Ascending aorta (tissue), 2 donors: Measurements from ENCODE around the gene ENTREP3. TPM values are rescaled to one million over a fixed set of nuclear protein-coding genes. Genes with fewer than 3 reads are reported as not detected.
"Not testable (repeated sequence)": the region's sequence is repeated elsewhere in the genome, so short reads cannot be mapped to it uniquely, and the experiment has no call there.

Experiments
- DNase-seq, 2 donors: peaks; one replicate each; pipeline ENCODE4 v3.0.0-alpha.2; 2019; ENCODE audit warnings: low spot score in 2 of 2
- H3K27ac ChIP-seq, 2 donors: fragments of 200-600 bp; sonication (generic); one replicate each; pipeline ENCODE4 v1.5.1; 2016 to 2017; ENCODE audit warnings: mild to moderate bottlenecking in 1 of 2
- H3K27me3 ChIP-seq: fragments of 200-600 bp; sonication (generic); one replicate; pipeline ENCODE4 v1.5.1; 2017
- H3K36me3 ChIP-seq, 2 donors: fragments of 200-600 bp; sonication (generic); one replicate each; pipeline ENCODE4 v1.5.1; 2016
- H3K4me1 ChIP-seq, 2 donors: fragments of 200-600 bp; sonication (generic); one replicate each; pipeline ENCODE4 v1.5.1; 2016 to 2017; ENCODE audit warnings: mild to moderate bottlenecking in 1 of 2
- H3K4me3 ChIP-seq, 2 donors: fragments of 200-600 bp; sonication (generic); one replicate each; pipeline ENCODE4 v1.5.1; 2016 to 2017; ENCODE audit warnings: mild to moderate bottlenecking in 1 of 2
- H3K9me3 ChIP-seq, 2 donors: fragments of 200-600 bp; sonication (generic); one replicate each; pipeline ENCODE4 v1.5.1; 2016
- intact Hi-C: fragments of 100-400 bp; cut with DNase I; formaldehyde crosslinking; loops from one replicate; pipeline ENCODE4 v1.15.1; 2023
- total RNA-seq: library from RNA; depleted of rRNA; stranded (reverse); fragments of >200 nt; gene quantifications from one replicate; pipeline ENCODE4 v1.1.0, GENCODE V29; 2016
- TF ChIP-seq, protein P1 (sequence below), 3 experiments: fragments of 200-600 bp in 2 of 3; fragments of 450-650 bp in 1 of 3; sonication (generic) in 2 of 3; IDR thresholded peaks; one replicate each; pipeline ENCODE4 v1.5.1; 2016 to 2019; ENCODE audit warnings: antibody characterized with exemption in 3 of 3, mild to moderate bottlenecking in 1 of 3, moderate library complexity in 1 of 3

Gene ENTREP3
- total RNA-seq, 1 donor from 2014 or later, result 34.5 TPM

DNA sequence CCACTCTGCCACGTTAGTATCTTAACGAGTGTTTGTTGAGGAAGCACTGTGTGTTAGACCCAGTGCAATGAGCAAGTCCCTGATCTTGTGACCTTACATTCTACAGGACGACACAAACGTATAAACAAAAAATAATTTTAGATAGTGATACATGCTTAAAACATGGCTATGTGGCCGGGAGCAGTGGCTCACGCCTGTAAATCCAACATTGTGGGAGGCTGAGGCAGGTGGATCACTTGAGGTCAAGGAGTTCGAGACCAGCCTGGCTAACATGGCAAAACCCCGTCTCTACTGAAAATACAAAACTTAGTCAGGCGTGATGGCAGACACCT lies 27.2 kb downstream of the ENTREP3 start:
- Histone ChIP-seq H3K4me1 (peaks cover 3 to 38% of the 10 kb centered on the region in 2 donors), H3K4me3 (peak overlapping the region; percentile 65 to 67), H3K27me3 (no peaks in the 10 kb centered on the region), H3K27ac (peak overlapping the region; percentile 79 to 86), H3K36me3 (no peaks in the 10 kb centered on the region), H3K9me3 (no peaks in the 10 kb centered on the region)
- intact Hi-C loops, result no loop called here
- DNase-seq, result no peak
- TF ChIP-seq, protein P1, sequence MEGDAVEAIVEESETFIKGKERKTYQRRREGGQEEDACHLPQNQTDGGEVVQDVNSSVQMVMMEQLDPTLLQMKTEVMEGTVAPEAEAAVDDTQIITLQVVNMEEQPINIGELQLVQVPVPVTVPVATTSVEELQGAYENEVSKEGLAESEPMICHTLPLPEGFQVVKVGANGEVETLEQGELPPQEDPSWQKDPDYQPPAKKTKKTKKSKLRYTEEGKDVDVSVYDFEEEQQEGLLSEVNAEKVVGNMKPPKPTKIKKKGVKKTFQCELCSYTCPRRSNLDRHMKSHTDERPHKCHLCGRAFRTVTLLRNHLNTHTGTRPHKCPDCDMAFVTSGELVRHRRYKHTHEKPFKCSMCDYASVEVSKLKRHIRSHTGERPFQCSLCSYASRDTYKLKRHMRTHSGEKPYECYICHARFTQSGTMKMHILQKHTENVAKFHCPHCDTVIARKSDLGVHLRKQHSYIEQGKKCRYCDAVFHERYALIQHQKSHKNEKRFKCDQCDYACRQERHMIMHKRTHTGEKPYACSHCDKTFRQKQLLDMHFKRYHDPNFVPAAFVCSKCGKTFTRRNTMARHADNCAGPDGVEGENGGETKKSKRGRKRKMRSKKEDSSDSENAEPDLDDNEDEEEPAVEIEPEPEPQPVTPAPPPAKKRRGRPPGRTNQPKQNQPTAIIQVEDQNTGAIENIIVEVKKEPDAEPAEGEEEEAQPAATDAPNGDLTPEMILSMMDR (IDR thresholded peaks at IDR 0.05), result no peak

DNA sequence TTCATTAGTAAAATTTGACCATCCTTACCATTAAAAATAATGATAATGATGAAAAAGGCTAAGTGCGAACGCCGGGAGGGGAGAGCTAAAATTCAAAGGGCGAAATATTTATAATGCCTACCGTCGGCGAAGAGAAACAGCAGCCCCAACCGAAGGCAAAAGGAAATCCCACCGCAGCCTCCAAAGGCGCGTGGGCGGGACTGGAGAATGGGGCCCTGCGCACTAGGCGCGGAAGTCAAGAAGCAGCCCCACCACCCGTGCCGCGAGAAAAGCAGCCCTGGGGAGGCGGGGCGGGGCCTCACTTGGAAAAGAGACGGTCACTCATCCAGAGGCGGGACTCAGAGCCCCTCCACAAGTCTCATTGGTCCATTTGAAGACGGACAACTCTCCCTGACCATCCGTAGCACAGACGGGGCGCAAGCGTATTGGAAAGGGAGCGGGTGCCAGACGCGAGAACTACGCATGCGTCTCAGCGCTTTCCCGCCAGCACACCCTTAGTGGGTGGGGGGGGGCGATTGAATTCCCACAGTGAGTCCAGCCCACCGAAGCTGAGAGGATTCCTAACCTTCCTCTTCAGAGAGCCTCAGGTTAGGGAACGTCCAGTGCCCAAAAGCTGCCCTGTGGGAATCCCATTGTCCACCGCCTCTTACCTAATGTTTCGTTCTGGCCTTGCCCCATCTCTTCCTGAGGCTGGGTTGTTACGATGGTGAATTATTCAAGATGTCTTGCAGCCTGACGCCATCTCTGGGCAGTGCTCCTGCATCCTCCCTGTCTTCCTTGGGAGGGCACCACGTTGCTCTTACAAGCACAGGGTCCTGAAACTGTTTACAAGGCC lies 27.8 kb downstream of the ENTREP3 start:
- H3K9me3 ChIP-seq, result no peaks in the 10 kb centered on the region
- peak overlapping the region; percentile 65 to 67 for H3K4me3 ChIP-seq
- H3K27me3 ChIP-seq, result no peaks in the 10 kb centered on the region
- peak overlapping the region; percentile 79 to 86 for H3K27ac ChIP-seq
- DNase-seq, result peak; percentile 96 to 99
- intact Hi-C loops, result loop anchor here (1.0 to 2.0 kb wide), 3 partner anchors 17 to 54 kb away; partner anchors contain the start of genes KRTCAP2, MTX1 and TRIM46
- H3K4me1 ChIP-seq, result peaks cover 3 to 36% of the 10 kb centered on the region in 2 donors
- no peaks in the 10 kb centered on the region for H3K36me3 ChIP-seq
- TF ChIP-seq, protein P1 (IDR thresholded peaks at IDR 0.05), result no peak

DNA sequence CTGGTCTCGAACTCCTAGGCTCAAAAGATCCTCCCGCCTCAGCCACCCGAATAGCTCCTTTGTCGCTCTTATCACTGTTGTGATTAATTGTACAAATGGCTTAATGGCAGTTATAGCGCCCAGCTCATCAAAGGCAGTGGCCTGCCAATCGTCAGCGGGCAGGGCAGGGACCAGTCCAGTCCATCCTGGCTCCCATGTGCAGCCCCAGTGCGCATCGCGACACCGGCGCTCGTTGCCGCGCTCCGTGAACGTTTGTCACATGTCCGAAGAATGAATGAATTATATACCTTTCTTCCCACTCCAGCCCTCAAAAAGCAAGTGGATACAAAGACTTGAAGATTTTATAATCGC lies 28.4 kb downstream of the ENTREP3 start:
- intact Hi-C loops, result loop anchor here (1.0 to 2.0 kb wide), 3 partner anchors 18 to 54 kb away; partner anchors contain the start of genes KRTCAP2, MTX1 and TRIM46
- peaks cover 3 to 30% of the 10 kb centered on the region in 2 donors for H3K4me1 ChIP-seq
- no peaks in the 10 kb centered on the region for H3K9me3 ChIP-seq
- TF ChIP-seq, protein P1 (IDR thresholded peaks at IDR 0.05), result no peak
- H3K4me3 ChIP-seq, result peak overlapping the region; percentile 65 to 67
- peak in 1 of 2 donors; percentile 83 for DNase-seq
- no peaks in the 10 kb centered on the region for H3K36me3 ChIP-seq
- no peaks in the 10 kb centered on the region for H3K27me3 ChIP-seq
- H3K27ac ChIP-seq, result peak overlapping the region; percentile 75 to 86

GRCh38 chr1:155226188-155226909 lies 28.9 kb downstream of the ENTREP3 start:
- peak overlapping the region; percentile 65 to 67 for H3K4me3 ChIP-seq
- intact Hi-C loops, result loop anchor here (2.0 kb wide), 1 partner anchor 18 kb away; no protein-coding TSS in a partner anchor
- no peaks in the 10 kb centered on the region for H3K36me3 ChIP-seq
- H3K4me1 ChIP-seq, result peaks cover 0 to 24% of the 10 kb centered on the region in 2 donors
- no peaks in the 10 kb centered on the region for H3K9me3 ChIP-seq
- TF ChIP-seq, protein P1 (IDR thresholded peaks at IDR 0.05), result peak; percentile 31 to 73 (median 62)
- H3K27me3 ChIP-seq, result no peaks in the 10 kb centered on the region
- DNase-seq, result peak in 1 of 2 donors; percentile 88
- peak overlapping the region; percentile 75 to 86 for H3K27ac ChIP-seq

GRCh38 chr1:155225404-155225759 lies 29.9 kb downstream of the ENTREP3 start:
- Histone ChIP-seq H3K4me1 (peaks cover 0 to 22% of the 10 kb centered on the region in 2 donors), H3K27ac (peak overlapping the region; percentile 75 to 86)
- H3K36me3 ChIP-seq, H3K4me3 ChIP-seq, DNase-seq, H3K27me3 ChIP-seq, intact Hi-C loops, H3K9me3 ChIP-seq: not testable (repeated sequence)

- no peak for DNase-seq
- intact Hi-C loops, result no loop called here
- H3K4me1 ChIP-seq, result peaks cover 0 to 24% of the 10 kb centered on the region in 2 donors
- H3K27ac ChIP-seq, result no peak overlapping the region
- no peak overlapping the region for H3K4me3 ChIP-seq
- no peaks in the 10 kb centered on the region for H3K9me3 ChIP-seq
- TF ChIP-seq, protein P1 (IDR thresholded peaks at IDR 0.05), result no peak
- no peaks in the 10 kb centered on the region for H3K27me3 ChIP-seq
- H3K36me3 ChIP-seq, result no peaks in the 10 kb centered on the region
Observed at GRCh38 chr1:155223047-155223446, 32.2 kb downstream of the ENTREP3 start.

- H3K9me3 ChIP-seq, DNase-seq, H3K27ac ChIP-seq, H3K27me3 ChIP-seq, H3K4me3 ChIP-seq, intact Hi-C loops, H3K36me3 ChIP-seq: not testable (repeated sequence)
- H3K4me1 ChIP-seq, result peaks cover 0 to 14% of the 10 kb centered on the region in 2 donors
Observed at GRCh38 chr1:155220211-155220965, 34.9 kb downstream of the ENTREP3 start.
